ENCODE data around the gene LRBA.

The LRBA gene

GRCh38 chr4:150863456-150863855 lies 151.6 kb downstream of the LRBA start:
- H3K4me2 ChIP-seq (ENCODE audit: low read length), result no peak overlapping the region
- H2AFZ ChIP-seq (ENCODE audit: low read length), result no peak overlapping the region
- H4K20me1 ChIP-seq (ENCODE audit: insufficient read depth, low read length), result no peaks in the 10 kb centered on the region
- TF ChIP-seq EZH2 (IDR thresholded peaks at IDR 0.05; ENCODE audit: borderline replicate concordance, low read length) (no peak), CTCF (IDR thresholded peaks at IDR 0.05; ENCODE audit: low read length) (no peak)
- H3K4me3 ChIP-seq (ENCODE audit: low read depth, low read length, poor library complexity, severe bottlenecking), result no peak overlapping the region
- no peaks in the 10 kb centered on the region for H3K79me2 ChIP-seq (ENCODE audit: insufficient read depth, low read length)
- no peaks in the 10 kb centered on the region for H3F3A ChIP-seq (ENCODE audit: insufficient read depth, low read length)
- no peak overlapping the region for H3K27ac ChIP-seq (ENCODE audit: low read depth, low read length, poor library complexity, severe bottlenecking)
- no peaks in the 10 kb centered on the region for H3K9me2 ChIP-seq (ENCODE audit: low read depth, low read length)
- no peaks in the 10 kb centered on the region for H3K9me3 ChIP-seq (ENCODE audit: low read length)
- no peaks in the 10 kb centered on the region for H3K4me1 ChIP-seq (ENCODE audit: insufficient read depth, low read length, severe bottlenecking)
- peaks cover 6% of the 10 kb centered on the region; the same call in 1 of the 2 replicates for H3K36me3 ChIP-seq (ENCODE audit: insufficient read depth, low read length)
- no peaks in the 10 kb centered on the region for H3K27me3 ChIP-seq (ENCODE audit: insufficient read depth, low read length)
- no peak overlapping the region for H3K9ac ChIP-seq (ENCODE audit: low read length)

- Histone ChIP-seq H3K27ac (ENCODE audit: low read depth, low read length, poor library complexity, severe bottlenecking) (no peak overlapping the region), H3K9me2 (ENCODE audit: low read depth, low read length) (no peaks in the 10 kb centered on the region), H3K27me3 (ENCODE audit: insufficient read depth, low read length) (no peaks in the 10 kb centered on the region), H3K4me1 (ENCODE audit: insufficient read depth, low read length, severe bottlenecking) (no peaks in the 10 kb centered on the region), H4K20me1 (ENCODE audit: insufficient read depth, low read length) (no peaks in the 10 kb centered on the region), H3K9ac (ENCODE audit: low read length) (no peak overlapping the region), H3F3A (ENCODE audit: insufficient read depth, low read length) (no peaks in the 10 kb centered on the region), H3K4me2 (ENCODE audit: low read length) (no peak overlapping the region), H2AFZ (ENCODE audit: low read length) (no peak overlapping the region), H3K79me2 (ENCODE audit: insufficient read depth, low read length) (no peaks in the 10 kb centered on the region), H3K4me3 (ENCODE audit: low read depth, low read length, poor library complexity, severe bottlenecking) (no peak overlapping the region), H3K9me3 (ENCODE audit: low read length) (no peaks in the 10 kb centered on the region), H3K36me3 (ENCODE audit: insufficient read depth, low read length) (peaks cover 6% of the 10 kb centered on the region; the same call in 1 of the 2 replicates)
- TF ChIP-seq EZH2 (IDR thresholded peaks at IDR 0.05; ENCODE audit: borderline replicate concordance, low read length), result no peak
- TF ChIP-seq CTCF (IDR thresholded peaks at IDR 0.05; ENCODE audit: low read length), result no peak
Measured at GRCh38 chr4:150862829-150863228, 152.3 kb downstream of the LRBA start.

- Histone ChIP-seq H3K9me2 (ENCODE audit: low read depth, low read length) (no peaks in the 10 kb centered on the region), H3K4me2 (ENCODE audit: low read length) (no peak overlapping the region), H3K4me1 (ENCODE audit: insufficient read depth, low read length, severe bottlenecking) (no peaks in the 10 kb centered on the region), H3F3A (ENCODE audit: insufficient read depth, low read length) (no peaks in the 10 kb centered on the region), H3K9me3 (ENCODE audit: low read length) (no peaks in the 10 kb centered on the region), H3K27me3 (ENCODE audit: insufficient read depth, low read length) (no peaks in the 10 kb centered on the region), H4K20me1 (ENCODE audit: insufficient read depth, low read length) (no peaks in the 10 kb centered on the region), H3K36me3 (ENCODE audit: insufficient read depth, low read length) (no peaks in the 10 kb centered on the region), H3K27ac (ENCODE audit: low read depth, low read length, poor library complexity, severe bottlenecking) (no peak overlapping the region), H3K4me3 (ENCODE audit: low read depth, low read length, poor library complexity, severe bottlenecking) (no peak overlapping the region), H2AFZ (ENCODE audit: low read length) (no peak overlapping the region), H3K9ac (ENCODE audit: low read length) (no peak overlapping the region), H3K79me2 (ENCODE audit: insufficient read depth, low read length) (no peaks in the 10 kb centered on the region)
- no peak for TF ChIP-seq EZH2 (IDR thresholded peaks at IDR 0.05; ENCODE audit: borderline replicate concordance, low read length)
- TF ChIP-seq CTCF (IDR thresholded peaks at IDR 0.05; ENCODE audit: low read length), result no peak
Measured at GRCh38 chr4:150859453-150859852, 155.6 kb downstream of the LRBA start.

All from OCI-LY1 (cell line).